Smooth muscle cell (in vitro differentiated cells): ENCODE measurements around the gene CFAP221. TPM values are rescaled to one million over a fixed set of nuclear protein-coding genes. Genes with fewer than 3 reads are reported as not detected.
"Not testable (repeated sequence)": the region's sequence is repeated elsewhere in the genome, so short reads cannot be mapped to it uniquely, and the experiment has no call there.

Source experiments
- DNase-seq: peaks from one replicate; lab custom pipeline; 2025; ENCODE audit not compliant: unreplicated experiment; lab: John Stamatoyannopoulos, UW
- H2AFZ ChIP-seq: fragments of 200-600 bp; sonication (generic); 2 replicates; pipeline ENCODE4 v1.6.0; 2016; ENCODE audit warnings: antibody characterized with exemption, low read depth, mild to moderate bottlenecking
- H3F3A ChIP-seq: fragments of 200-600 bp; sonication (generic); 2 replicates; pipeline ENCODE4 v1.6.0; 2017; ENCODE audit warnings: antibody characterized with exemption, low read depth
- H3K27ac ChIP-seq: fragments of 200-600 bp; sonication (generic); 2 replicates; pipeline ENCODE4 v1.5.1; 2016; ENCODE audit warnings: low read depth, mild to moderate bottlenecking
- H3K27me3 ChIP-seq: fragments of 200-600 bp; sonication (generic); 2 replicates; pipeline ENCODE4 v1.6.1; 2016; ENCODE audit warnings: low read depth, mild to moderate bottlenecking
- H3K36me3 ChIP-seq: fragments of 200-600 bp; sonication (generic); 2 replicates; pipeline ENCODE4 v1.5.1; 2016; ENCODE audit warnings: low read depth
- H3K4me1 ChIP-seq: fragments of 200-600 bp; sonication (generic); 2 replicates; pipeline ENCODE4 v1.5.1; 2016; ENCODE audit warnings: low read depth
- H3K4me2 ChIP-seq: fragments of 200-600 bp; sonication (generic); 2 replicates; pipeline ENCODE4 v1.6.0; 2016; ENCODE audit warnings: mild to moderate bottlenecking
- H3K4me3 ChIP-seq: fragments of 200-600 bp; sonication (generic); 2 replicates; pipeline ENCODE4 v1.5.1; 2016; ENCODE audit warnings: mild to moderate bottlenecking
- H3K79me2 ChIP-seq: fragments of 200-600 bp; sonication (generic); 2 replicates; pipeline ENCODE4 v1.6.0; 2016; ENCODE audit warnings: low read depth, mild to moderate bottlenecking
- H3K9ac ChIP-seq: fragments of 200-600 bp; sonication (generic); 2 replicates; pipeline ENCODE4 v1.6.0; 2016; ENCODE audit warnings: low read depth
- H3K9me3 ChIP-seq: fragments of 200-600 bp; sonication (generic); replicated peaks from 2 replicates; pipeline ENCODE4 v1.5.1; 2016; ENCODE audit warnings: low read depth
- H4K20me1 ChIP-seq: fragments of 200-600 bp; sonication (generic); 2 replicates; pipeline ENCODE4 v1.6.0; 2016; ENCODE audit warnings: low read depth
- CTCF ChIP-seq: fragments of 200-600 bp; sonication (generic); IDR thresholded peaks from 2 replicates; pipeline ENCODE4 v1.5.1; 2017; ENCODE audit warnings: borderline replicate concordance, mild to moderate bottlenecking, antibody characterized with exemption; ENCODE audit not compliant: insufficient read depth, poor library complexity, severe bottlenecking
- WGBS: methylation state at CpG from one replicate; pipeline ENCODE4 v1.1.7; 2016; ENCODE audit warnings: low lambda C conversion rate; 5-methylcytosine and 5-hydroxymethylcytosine counted together
- polyA plus RNA-seq: library from polyadenylated mRNA; unstranded; fragments of >200 nt; fragmentation: Nextera tagmentation; extraction: Ambion mirVana; gene quantifications from 2 replicates; pipeline ENCODE4 v1.2.1, GENCODE V29; 2016
- total RNA-seq: library from RNA; depleted of rRNA; stranded (reverse); fragments of >200 nt; gene quantifications from 2 replicates; pipeline ENCODE4 v1.2.3, GENCODE V29; 2014

The CFAP221 gene
- total and polyA plus RNA-seq, 2 experiments from 2014 or later = 0.17 to 0.31 TPM

- Histone ChIP-seq H3K9me3 (no peaks in the 10 kb centered on the region), H4K20me1 (no peaks in the 10 kb centered on the region), H3K4me1 (no peaks in the 10 kb centered on the region), H3K27ac (no peak overlapping the region), H3K9ac (no peak overlapping the region), H3K27me3 (no peaks in the 10 kb centered on the region), H3K79me2 (no peaks in the 10 kb centered on the region), H3K36me3 (no peaks in the 10 kb centered on the region), H3F3A (no peaks in the 10 kb centered on the region), H3K4me3 (no peak overlapping the region), H3K4me2 (no peak overlapping the region), H2AFZ (no peak overlapping the region)
- no peak for DNase-seq
- no peak for TF ChIP-seq CTCF
- 77% methylated on average over 2 of the region's 2 CpGs for WGBS
Observed at GRCh38 chr2:119609337-119609736, 65.1 kb downstream of the CFAP221 start.

- not testable (repeated sequence) for H4K20me1 ChIP-seq, H3K4me3 ChIP-seq, H3K79me2 ChIP-seq, H2AFZ ChIP-seq, H3K27ac ChIP-seq, H3K4me1 ChIP-seq, H3F3A ChIP-seq, H3K9me3 ChIP-seq, H3K27me3 ChIP-seq, DNase-seq, H3K36me3 ChIP-seq, H3K9ac ChIP-seq, H3K4me2 ChIP-seq
Observed at GRCh38 chr2:119614140-119614539, 69.9 kb downstream of the CFAP221 start.

- H3K4me3 ChIP-seq = no peak overlapping the region
- H3K27ac ChIP-seq = no peak overlapping the region
- no peak overlapping the region for H3K4me2 ChIP-seq
- H3F3A ChIP-seq = no peaks in the 10 kb centered on the region
- WGBS = 82% methylated on average over 6 of the region's 6 CpGs
- H3K9ac ChIP-seq = no peak overlapping the region
- TF ChIP-seq CTCF = no peak
- no peak overlapping the region for H2AFZ ChIP-seq
- H3K4me1 ChIP-seq = no peaks in the 10 kb centered on the region
- no peaks in the 10 kb centered on the region for H3K79me2 ChIP-seq
- H3K27me3 ChIP-seq = no peaks in the 10 kb centered on the region
- H4K20me1 ChIP-seq = no peaks in the 10 kb centered on the region
- no peaks in the 10 kb centered on the region for H3K9me3 ChIP-seq
- no peak for DNase-seq
- no peaks in the 10 kb centered on the region for H3K36me3 ChIP-seq
Observed at GRCh38 chr2:119616421-119616820, 72.2 kb downstream of the CFAP221 start.

DNA sequence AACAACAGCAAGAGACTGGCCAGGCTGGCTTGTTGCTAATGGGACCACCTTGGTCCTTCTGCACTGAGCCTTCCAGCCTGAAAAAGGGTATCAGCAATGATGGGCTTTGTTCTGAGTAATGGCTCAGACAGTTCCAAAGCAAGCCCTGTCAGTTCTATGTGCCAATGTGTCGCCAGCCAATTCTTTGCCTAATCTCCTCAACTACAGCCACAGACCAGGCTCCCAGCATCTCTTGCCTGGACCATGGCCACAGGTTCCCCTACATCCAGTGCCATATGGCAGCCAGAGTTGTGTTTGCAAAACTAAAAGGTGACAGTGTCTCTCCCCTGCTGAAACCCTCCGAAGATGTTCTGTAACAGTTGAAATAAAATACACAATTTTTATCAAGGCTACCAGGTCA lies 73.2 kb downstream of the CFAP221 start:
- no peaks in the 10 kb centered on the region for H4K20me1 ChIP-seq
- no peak overlapping the region for H3K4me3 ChIP-seq
- H3K36me3 ChIP-seq = no peaks in the 10 kb centered on the region
- no peaks in the 10 kb centered on the region for H3F3A ChIP-seq
- no peak overlapping the region for H3K27ac ChIP-seq
- no peaks in the 10 kb centered on the region for H3K27me3 ChIP-seq
- 90% methylated on average over 2 of the region's 2 CpGs for whole genome bisulfite sequencing
- no peaks in the 10 kb centered on the region for H3K9me3 ChIP-seq
- H3K9ac ChIP-seq = no peak overlapping the region
- DNase-seq = no peak
- H3K4me2 ChIP-seq = no peak overlapping the region
- H2AFZ ChIP-seq = no peak overlapping the region
- no peaks in the 10 kb centered on the region for H3K4me1 ChIP-seq
- TF ChIP-seq CTCF = no peak
- H3K79me2 ChIP-seq = no peaks in the 10 kb centered on the region

DNA sequence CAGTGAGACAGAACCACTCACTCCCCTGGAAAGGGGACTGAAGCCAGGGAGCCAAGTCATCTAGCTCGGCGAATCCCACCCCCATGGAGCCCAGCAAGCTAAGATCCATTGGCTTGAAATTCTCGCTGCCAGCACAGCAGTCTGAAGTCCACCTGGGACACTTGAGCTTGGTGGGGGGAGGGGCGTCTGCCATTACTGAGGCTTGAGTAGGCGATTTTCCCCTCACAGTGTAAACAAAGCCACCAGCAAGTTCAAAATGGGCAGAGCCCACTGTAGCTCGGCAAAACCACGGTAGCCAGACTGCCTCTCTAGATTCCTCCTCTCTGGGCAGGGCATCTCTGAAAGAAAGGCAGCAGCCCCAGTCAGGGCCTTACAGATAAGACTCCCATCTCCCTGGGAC lies 74.5 kb downstream of the CFAP221 start:
- H4K20me1 ChIP-seq, H3K27ac ChIP-seq, H3K4me3 ChIP-seq, H2AFZ ChIP-seq, H3K9ac ChIP-seq, H3K36me3 ChIP-seq, DNase-seq, H3K4me2 ChIP-seq, H3F3A ChIP-seq, H3K9me3 ChIP-seq, H3K4me1 ChIP-seq, H3K27me3 ChIP-seq, H3K79me2 ChIP-seq: not testable (repeated sequence)
- 78% methylated on average over 7 of the region's 7 CpGs for WGBS
